Measurements from ENCODE around the gene PINLYP. TPM values are rescaled to one million over a fixed set of nuclear protein-coding genes. Genes with fewer than 3 reads are reported as not detected.

The PINLYP gene
- total RNA-seq: 2.6 and 5.5 TPM in 2 replicates
- 4.8 and 5.5 TPM in 2 replicates for polyA plus RNA-seq
- 3.4 and 3.8 TPM in 2 replicates for polyA plus RNA-seq (2011; cell fraction: cytosol; rRNA removed)
- 8.2 and 11.9 TPM in 2 replicates for polyA plus RNA-seq (2011; cell fraction: nucleus; rRNA removed)
- polyA plus RNA-seq (2012): 4.2 and 4.6 TPM in 2 replicates
- polyA minus RNA-seq: 1.7 and 2.9 TPM in 2 replicates
- not detected for polyA minus RNA-seq (2011; cell fraction: cytosol; rRNA and poly(A)+ RNA removed)
- 2.2 and 3.0 TPM in 2 replicates for polyA minus RNA-seq (2011; cell fraction: nucleus; rRNA and poly(A)+ RNA removed)
- percentile 42 among the genes with signal in this experiment for Bru-seq, nascent RNA
- percentile 36 among the genes with signal in this experiment for BruChase-seq, experiment 1, labeled RNA remaining after a 6-hour chase
- percentile 39 among the genes with signal in this experiment for BruChase-seq, experiment 2, labeled RNA remaining after a 2-hour chase
- long read RNA-seq, partial matches to known transcripts: 0 of 5 reads
- long read RNA-seq, other reads (novel, unspliced or antisense): 2 of 5 reads

DNA sequence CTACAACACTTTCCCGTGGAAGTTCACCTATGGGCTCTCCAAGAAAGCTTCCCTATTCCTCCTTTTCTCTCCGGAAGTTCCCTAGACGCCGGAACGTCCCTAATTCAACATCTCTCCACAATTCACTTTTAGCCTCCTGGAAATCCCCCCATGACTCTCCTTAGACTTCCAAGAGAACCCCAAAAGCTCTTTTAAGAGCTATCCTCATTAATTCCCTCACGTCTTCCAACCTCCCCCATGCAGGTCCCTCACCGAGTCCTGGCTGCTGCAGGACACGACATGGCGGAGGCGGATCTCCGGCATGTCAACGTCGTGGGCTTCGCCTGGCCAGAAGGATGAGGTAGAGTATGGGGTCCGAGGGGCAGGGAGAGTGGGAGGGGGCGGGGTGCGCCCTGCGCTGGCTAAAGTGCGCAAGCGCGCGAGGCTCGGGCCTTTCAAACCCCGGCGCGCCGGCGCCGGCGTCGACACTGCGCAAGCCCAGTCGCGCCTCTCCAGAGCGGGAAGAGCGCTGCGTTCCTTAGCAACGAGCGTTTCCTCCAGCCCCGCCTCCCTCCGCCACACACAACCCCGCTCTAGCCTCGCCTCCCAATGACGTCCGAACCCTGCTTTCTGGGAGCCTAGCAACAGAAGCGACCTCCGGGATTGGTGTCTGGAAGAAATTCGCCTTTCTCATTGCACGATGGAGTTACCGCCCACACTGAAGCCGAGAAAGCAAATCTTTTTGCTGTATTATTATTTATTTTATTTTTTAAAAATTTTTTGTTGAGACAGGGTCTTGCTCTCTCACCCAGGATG lies at the start of gene PINLYP, which contains the start of gene XRCC1:
PINLYP (plus strand) TSS at position 646 of the 795 bp plus-strand sequence. CDS start 1,391 bp downstream, outside the sequence.
XRCC1 (minus strand) TSS at position 372 of the 795 bp plus-strand sequence; CDS start at position 303, 69 bp downstream.
- BruUV-seq (replicated peaks): TSS peak; percentile 50
- no peaks in the 10 kb centered on the region for H3K79me2 ChIP-seq (ENCODE audit: control insufficient read depth, insufficient read depth, low read length)
- no peaks in the 10 kb centered on the region for H3K9me3 ChIP-seq (replicated peaks; ENCODE audit: control insufficient read depth, insufficient read depth, low read length)
- H3K27ac ChIP-seq (ENCODE audit: insufficient read depth, low read depth, low read length): peak within 1 kb of the TSS; percentile 73
- peak within 1 kb of the TSS; percentile 68 for H2AFZ ChIP-seq (ENCODE audit: low read depth, low read length)
- peaks cover 7% of the 10 kb centered on the region for H3K4me1 ChIP-seq (ENCODE audit: control insufficient read depth, extremely low read depth, insufficient read depth, low read length)
- DNase-seq (ENCODE audit: low read depth, low spot score) (peak; percentile 99), FAIRE-seq (peak; percentile 100)
- peak within 1 kb of the TSS; percentile 87 for H3K9ac ChIP-seq (replicated peaks; ENCODE audit: extremely low read depth, insufficient read depth, low read length)
- peak; percentile 62 for TF ChIP-seq POLR2A (IDR thresholded peaks at IDR 0.05; ENCODE audit: low read depth, low read length)
- TF ChIP-seq, protein P1, sequence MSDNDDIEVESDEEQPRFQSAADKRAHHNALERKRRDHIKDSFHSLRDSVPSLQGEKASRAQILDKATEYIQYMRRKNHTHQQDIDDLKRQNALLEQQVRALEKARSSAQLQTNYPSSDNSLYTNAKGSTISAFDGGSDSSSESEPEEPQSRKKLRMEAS (IDR thresholded peaks at IDR 0.05; ENCODE audit: insufficient read depth, insufficient read length): no peak
- TF ChIP-seq POLR2AphosphoS5 (IDR thresholded peaks at IDR 0.05; ENCODE audit: insufficient read depth, low read depth, low read length): peak; percentile 70
- no peaks in the 10 kb centered on the region for H3K9me1 ChIP-seq (replicated peaks; ENCODE audit: control insufficient read depth, extremely low read depth, insufficient read depth, low read length)
- dilution Hi-C loops (cut with MboI; ENCODE audit: extremely low pct_ligation_motif_present, low sequenced_read_pairs) (no loop called here), intact Hi-C loops (cut with micrococcal nuclease) (loop anchor here (1.0 kb wide), 3 partner anchors 21 to 44 kb away; partner anchors contain the start of genes IRGQ, ZNF428 and ZNF576)
- ChIA-PET POLR2A (interaction anchor here (1.2 kb wide), 1 partner anchor 20 kb away, joined by 3 read pairs; no protein-coding TSS in a partner anchor), CTCF (interaction anchor here (0.9 to 4.2 kb wide), 8 partner anchors 9 to 40 kb away, joined by 3 to 31 read pairs (median 8); partner anchors contain the start of genes IRGQ and ZNF576)
- no peaks in the 10 kb centered on the region for H4K20me1 ChIP-seq (replicated peaks; ENCODE audit: control insufficient read depth, extremely low read depth, insufficient read depth, low read length)
- no peaks in the 10 kb centered on the region for H3K27me3 ChIP-seq (ENCODE audit: control insufficient read depth in 2 of 2, insufficient read depth in 2 of 2, low read length in 2 of 2)
- peak within 1 kb of the TSS; percentile 52 to 86 (median 79) for H3K4me3 ChIP-seq (replicated peaks in 1 of 3; ENCODE audit: insufficient read depth in 1 of 3, low read depth in 1 of 3, low read length in 3 of 3)
- no peaks in the 10 kb centered on the region for H3K36me3 ChIP-seq (ENCODE audit: control insufficient read depth in 2 of 2, extremely low read depth in 1 of 2, insufficient read depth in 2 of 2, low read length in 2 of 2)
- peak within 1 kb of the TSS; percentile 78 for H3K4me2 ChIP-seq (ENCODE audit: insufficient read depth, low read length)

Data from endothelial cell of umbilical vein (primary cell).